Measurements from ENCODE around the gene CTAGE6.
"Not testable (repeated sequence)": the region's sequence is repeated elsewhere in the genome, so short reads cannot be mapped to it uniquely, and the experiment has no call there.

Gene CTAGE6

GRCh38 chr7:143757596-143757995 is at the start of gene CTAGE6:
CTAGE6 (minus strand) TSS chr7:143757696; CDS start chr7:143757658, 38 bp downstream.
- not testable (repeated sequence) for DNase-seq

DNA sequence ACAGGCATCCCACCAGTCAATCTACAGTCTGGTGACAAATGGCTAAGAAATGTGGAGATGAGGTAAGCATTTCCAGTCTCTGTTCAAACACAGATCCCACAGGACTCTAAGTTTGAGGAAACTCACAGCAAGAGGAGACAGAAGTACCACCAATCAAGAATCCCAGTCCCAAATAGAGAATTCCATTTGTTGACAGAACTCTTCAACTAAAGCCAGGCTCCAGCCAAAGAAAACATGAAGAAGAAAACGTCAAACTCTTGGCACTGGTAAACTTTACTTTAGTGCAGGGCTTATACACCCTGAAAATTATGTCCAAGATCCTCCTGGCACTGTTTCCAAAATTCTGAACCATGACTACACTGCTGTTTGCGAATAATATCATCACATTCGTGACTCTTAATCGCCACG is 49.2 kb upstream of the CTAGE6 start:
- DNase-seq: not testable (repeated sequence)

GRCh38 chr7:143797896-143798290 is 40.4 kb upstream of the CTAGE6 start:
- DNase-seq: not testable (repeated sequence)

- DNase-seq: not testable (repeated sequence)
Observed at GRCh38 chr7:143797119-143797895, 39.8 kb upstream of the CTAGE6 start.

GRCh38 chr7:143795653-143796052 is 38.2 kb upstream of the CTAGE6 start:
- DNase-seq: not testable (repeated sequence)

DNA sequence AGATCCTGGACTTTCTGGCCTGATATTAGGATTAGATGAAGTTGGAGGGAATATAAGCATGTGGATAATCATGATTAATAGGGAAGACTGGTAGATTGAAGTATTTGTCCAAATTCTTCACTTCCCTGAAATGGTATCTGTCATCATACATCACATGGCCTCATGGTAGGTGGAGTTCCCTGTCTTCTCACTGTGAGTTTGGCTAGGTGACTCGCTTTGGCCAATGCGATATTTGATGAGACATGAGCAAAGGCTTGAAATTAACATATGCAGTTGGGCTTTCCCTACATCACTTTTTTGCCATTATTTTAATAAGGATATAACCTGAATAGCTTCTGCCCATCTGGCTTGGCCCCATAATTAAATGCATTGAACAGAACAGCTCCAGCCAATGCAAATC is 35.1 kb upstream of the CTAGE6 start:
- DNase-seq: not testable (repeated sequence)

DNA sequence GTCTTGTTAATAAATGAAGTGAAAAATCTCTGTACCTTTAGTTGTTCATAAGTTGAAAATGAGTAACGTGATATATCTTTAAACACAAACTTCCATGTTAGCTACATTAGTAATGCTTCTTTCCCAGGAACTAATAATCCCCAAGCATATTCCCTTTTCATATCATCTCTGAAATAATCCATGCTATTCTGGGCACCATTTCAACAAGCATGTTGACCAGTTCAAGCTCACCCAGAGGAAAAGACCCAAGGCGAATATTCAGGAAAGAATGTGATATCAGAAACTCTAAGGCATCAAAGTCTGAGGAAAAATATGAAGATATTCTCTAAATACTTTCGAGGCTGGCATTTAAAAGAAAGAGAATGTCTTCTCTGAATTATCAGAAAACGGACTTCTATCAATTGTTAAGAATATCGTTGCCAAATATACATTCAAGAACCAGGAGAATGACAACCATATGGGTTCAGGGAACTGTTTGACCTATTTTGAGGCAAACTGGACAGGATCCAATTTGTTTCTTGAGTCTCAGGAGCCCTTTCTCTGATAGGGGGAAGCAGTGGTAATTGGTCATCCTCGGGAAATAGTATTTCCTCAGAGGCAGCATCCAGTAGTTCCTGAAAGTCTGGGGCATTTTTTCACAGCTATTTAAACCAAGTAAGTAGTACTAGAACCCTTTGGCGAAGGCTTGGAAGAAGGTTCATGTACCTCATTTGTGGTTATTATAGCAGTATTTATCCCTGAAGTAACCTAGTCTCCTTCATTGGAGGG is 28.1 kb upstream of the CTAGE6 start:
- DNase-seq: not testable (repeated sequence)

DNA sequence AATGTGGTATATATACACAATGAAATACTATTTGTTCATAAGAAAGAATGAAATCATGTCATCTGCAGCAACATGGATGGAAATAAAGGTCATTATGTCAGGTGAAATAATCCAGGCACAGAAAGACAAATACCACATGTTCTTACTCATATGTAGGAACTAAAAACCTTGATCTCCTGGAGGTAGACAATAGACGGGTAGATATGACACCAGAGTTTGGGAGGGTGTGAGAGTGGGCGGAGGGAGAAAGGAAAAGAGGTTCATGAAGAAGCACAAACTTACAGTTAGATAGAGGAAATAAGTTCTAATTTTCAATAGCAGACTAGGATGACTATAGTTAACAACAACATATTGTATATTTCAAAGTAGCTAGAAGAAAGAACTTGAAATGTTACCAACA is 22.1 kb upstream of the CTAGE6 start:
- DNase-seq: not testable (repeated sequence)

- not testable (repeated sequence) for DNase-seq
Observed at GRCh38 chr7:143772738-143773468, 15.4 kb upstream of the CTAGE6 start.

DNA sequence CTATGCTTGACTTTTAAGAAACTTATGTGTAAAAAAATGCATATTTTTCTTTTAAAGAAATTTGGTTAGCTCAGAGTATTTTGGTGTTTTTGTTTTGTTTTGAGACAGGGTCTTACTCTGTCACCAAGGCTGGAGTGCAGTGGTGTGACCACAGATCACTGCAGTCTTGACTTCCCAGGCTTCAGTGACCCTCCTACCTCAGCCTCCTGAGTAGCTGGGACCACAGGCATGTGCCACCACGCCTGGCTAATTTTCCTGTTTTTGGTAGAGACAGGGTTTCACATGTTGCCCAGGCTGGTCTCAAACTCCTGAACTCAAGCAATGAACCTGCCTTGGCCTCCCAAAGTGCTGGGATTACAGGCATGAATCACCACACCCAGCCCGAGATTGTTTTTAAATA is 10.0 kb upstream of the CTAGE6 start:
- DNase-seq: not testable (repeated sequence)

GRCh38 chr7:143765678-143766077 is 8.2 kb upstream of the CTAGE6 start:
- DNase-seq: not testable (repeated sequence)

GRCh38 chr7:143763065-143763464 is 5.6 kb upstream of the CTAGE6 start:
- not testable (repeated sequence) for DNase-seq

GRCh38 chr7:143745340-143745739 is 12.2 kb downstream of the CTAGE6 start:
- DNase-seq: not testable (repeated sequence)

- not testable (repeated sequence) for DNase-seq
Observed at GRCh38 chr7:143737037-143737819, 20.3 kb downstream of the CTAGE6 start.

GRCh38 chr7:143735962-143736361 is 21.5 kb downstream of the CTAGE6 start:
- no peak for DNase-seq

GRCh38 chr7:143733876-143734275 is 23.6 kb downstream of the CTAGE6 start:
- DNase-seq: no peak

DNA sequence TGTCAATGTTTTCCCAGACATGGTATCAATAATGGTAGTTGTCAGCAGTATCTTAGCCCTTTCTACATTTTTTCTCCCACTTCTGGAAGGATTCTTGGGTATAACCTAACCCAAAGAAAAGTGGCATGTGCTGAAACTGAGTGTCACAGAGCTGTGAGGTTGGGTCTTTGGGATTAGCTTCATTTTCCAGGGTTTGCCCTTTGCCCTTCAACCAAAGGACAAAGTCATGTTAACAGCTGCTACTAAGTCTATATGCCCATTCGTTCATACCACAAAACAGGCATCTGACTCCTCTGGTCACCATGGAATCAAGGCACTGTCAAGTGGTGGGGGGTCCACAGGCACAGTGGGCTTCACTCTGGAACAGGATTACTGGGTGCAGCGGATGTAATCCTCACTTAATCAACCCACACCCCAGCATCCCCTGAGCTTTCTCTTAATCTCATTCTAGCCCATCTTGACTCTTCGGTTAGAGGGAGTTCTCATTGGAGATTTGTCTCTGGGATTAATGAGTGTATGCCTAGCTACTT is 29.1 kb downstream of the CTAGE6 start:
- no peak for DNase-seq

DNA sequence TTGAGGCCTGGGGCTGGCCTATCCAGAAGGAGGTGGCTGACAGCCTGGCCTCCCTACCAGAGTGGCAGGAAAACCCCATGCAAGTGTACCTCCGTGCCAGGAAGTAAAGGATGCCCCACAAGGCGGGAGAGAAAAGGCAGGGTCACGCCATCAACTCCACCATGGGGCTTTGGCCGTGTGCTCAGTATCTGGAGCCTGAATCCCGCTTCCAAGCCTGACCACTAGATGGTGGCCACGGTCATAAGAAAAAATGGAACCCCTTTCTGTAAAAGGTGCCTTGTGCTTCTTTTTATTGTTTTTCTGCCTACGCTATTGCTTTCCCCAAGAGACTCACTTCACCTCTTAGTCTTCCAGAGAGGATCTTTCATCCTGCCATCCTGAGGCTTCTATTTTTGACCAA is 29.9 kb downstream of the CTAGE6 start:
- not testable (repeated sequence) for DNase-seq

DNA sequence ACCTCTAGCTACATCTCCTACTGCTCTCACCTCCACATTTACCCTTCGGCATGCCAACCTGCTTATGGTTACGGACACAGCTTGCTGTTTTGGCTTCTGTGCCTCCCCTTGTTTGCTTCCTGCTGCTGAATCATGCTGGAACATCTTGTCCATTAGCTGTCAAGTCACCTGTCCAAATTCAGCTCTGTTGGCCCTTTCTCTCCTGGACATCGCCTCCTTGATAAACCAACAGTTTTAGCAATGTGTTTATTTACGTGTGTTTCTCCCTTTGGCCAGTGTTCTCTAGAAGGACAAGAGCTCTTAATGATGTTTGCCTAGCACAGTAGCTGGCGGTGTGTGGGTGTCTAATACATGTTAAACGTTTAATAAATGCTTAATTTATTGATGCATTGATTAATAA is 31.4 kb downstream of the CTAGE6 start:
- DNase-seq: not testable (repeated sequence)

- not testable (repeated sequence) for DNase-seq
Observed at GRCh38 chr7:143720335-143720734, 37.2 kb downstream of the CTAGE6 start.

GRCh38 chr7:143715543-143716193 is 41.8 kb downstream of the CTAGE6 start:
- DNase-seq: not testable (repeated sequence)

Data from KG1 (cell line).